Measurements from ENCODE around the gene TEX29.

The TEX29 gene

DNA sequence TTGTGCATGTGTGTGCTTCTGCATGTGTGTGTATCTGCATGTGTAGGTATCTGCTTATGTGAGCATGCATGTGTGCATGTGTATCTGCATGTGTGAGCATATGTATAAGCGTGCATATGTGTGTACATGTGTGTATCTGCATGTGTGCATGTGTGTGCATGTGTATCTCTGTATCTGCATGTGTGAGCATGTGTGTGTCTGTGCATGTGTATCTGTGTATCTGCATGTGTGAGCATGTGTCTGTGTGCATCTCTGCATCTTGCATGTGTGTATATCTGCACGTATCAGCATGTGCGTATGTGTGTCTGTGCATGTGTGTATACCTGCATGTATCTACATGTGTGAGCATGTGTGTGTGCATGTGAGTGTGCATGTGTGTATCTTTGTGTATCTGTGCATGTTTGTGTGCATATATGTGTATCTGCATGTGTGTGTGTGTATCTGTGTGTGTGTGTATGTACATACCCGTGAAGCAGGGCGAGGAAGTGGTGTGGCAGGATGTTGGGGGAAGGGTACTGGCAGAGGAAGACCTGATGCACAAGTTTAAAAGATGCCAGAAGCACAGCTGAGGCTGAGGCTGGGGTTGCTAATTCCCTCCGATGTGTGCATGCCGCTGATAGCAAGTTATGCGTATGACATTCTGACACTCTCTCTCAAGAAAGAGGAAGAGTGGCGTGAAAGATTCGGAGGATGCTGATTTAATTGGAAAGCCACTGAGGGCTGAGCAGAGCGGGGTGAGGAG, 64.2 kb downstream of the TEX29 start:
- H3K4me1 Mint-ChIP-seq: peaks cover 45% of the 10 kb centered on the region
- H3K36me3 Mint-ChIP-seq: no peaks in the 10 kb centered on the region
- peak overlapping the region; percentile 73 for H3K27ac Mint-ChIP-seq
- H3K4me3 Mint-ChIP-seq: peak overlapping the region; percentile 74
- no peaks in the 10 kb centered on the region for H3K27me3 Mint-ChIP-seq
- no peaks in the 10 kb centered on the region for H3K9me3 Mint-ChIP-seq

DNA sequence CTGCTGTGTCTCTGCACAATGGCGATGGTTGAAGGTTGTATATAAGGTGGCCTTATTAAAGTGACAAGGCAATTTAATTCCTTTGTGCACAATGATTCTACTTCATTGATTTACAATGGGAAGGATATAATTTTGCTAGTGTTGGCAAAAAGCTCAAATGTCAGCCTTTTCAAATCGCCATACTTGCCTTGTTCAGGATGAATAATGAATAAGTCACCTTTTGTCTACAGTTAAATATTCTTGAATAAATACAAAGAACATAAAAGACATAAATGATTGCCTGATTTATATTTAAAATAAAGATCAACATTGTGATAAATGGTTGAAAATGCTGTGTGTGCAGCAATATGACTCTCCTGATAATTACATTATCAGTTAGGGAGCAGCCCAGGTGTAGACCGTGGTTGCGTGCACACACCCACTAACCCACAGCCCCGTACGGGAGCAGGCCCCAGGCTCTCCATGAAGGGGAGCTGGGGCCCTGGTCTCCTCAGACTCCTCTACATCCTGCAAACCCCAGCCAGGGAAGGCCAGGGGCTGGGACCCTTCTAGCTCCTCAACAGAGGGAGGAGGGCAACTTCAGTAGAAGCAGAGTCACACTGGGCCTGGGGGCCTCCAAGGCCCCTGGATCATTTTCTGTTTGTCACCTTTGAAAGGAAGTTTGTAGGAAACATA, 64.9 kb downstream of the TEX29 start:
- H3K27ac Mint-ChIP-seq: peak overlapping the region; percentile 73
- H3K27me3 Mint-ChIP-seq: no peaks in the 10 kb centered on the region
- H3K9me3 Mint-ChIP-seq: no peaks in the 10 kb centered on the region
- peaks cover 48% of the 10 kb centered on the region for H3K4me1 Mint-ChIP-seq
- peak overlapping the region; percentile 74 for H3K4me3 Mint-ChIP-seq
- no peaks in the 10 kb centered on the region for H3K36me3 Mint-ChIP-seq

GRCh38 chr13:111387026-111387871, 66.8 kb downstream of the TEX29 start:
- H3K27me3 Mint-ChIP-seq: no peaks in the 10 kb centered on the region
- no peaks in the 10 kb centered on the region for H3K36me3 Mint-ChIP-seq
- peaks cover 45% of the 10 kb centered on the region for H3K4me1 Mint-ChIP-seq
- no peak overlapping the region for H3K27ac Mint-ChIP-seq
- no peak overlapping the region for H3K4me3 Mint-ChIP-seq
- H3K9me3 Mint-ChIP-seq: no peaks in the 10 kb centered on the region

- Mint-ChIP-seq H3K4me3 (no peak overlapping the region), H3K9me3 (no peaks in the 10 kb centered on the region), H3K27me3 (no peaks in the 10 kb centered on the region), H3K27ac (no peak overlapping the region), H3K36me3 (no peaks in the 10 kb centered on the region), H3K4me1 (peaks cover 43% of the 10 kb centered on the region)
These were observed 67.6 kb downstream of the TEX29 start for GRCh38 chr13:111387945-111388600.

DNA sequence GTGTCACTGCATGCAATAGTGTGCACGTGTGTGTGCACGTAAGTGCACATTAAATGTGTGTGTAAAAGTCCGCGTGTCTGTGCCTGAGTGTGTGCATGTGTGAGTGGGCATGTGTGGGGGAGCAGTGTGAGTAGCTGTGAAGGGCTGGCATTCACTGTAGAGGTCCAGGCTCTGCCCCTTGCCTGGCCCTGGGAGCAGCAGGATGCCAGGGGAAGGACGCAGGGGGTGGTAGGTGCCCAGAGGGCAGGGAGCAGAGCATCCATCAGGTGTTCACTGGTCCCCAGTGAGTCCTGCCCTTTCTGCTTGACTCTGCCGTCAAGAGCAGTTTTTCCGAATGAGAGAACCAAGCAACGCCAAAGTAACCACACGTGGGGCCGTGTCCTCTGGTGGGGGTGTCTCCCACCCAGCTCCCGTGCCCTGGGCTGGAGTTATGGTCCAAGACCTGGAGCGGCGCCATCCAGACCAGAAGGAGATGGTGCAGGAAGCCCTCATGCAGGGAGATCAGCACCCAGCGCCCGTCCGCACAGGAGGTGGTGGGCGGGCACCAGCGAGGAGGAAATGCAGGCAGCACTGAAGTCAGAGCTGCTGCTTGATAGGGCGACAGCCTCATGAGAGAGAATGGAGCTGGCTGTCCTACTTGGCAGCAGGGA, 68.5 kb downstream of the TEX29 start:
- Mint-ChIP-seq H3K9me3 (no peaks in the 10 kb centered on the region), H3K4me1 (peaks cover 34% of the 10 kb centered on the region), H3K4me3 (peak overlapping the region; percentile 63), H3K27ac (peak overlapping the region; percentile 7), H3K27me3 (no peaks in the 10 kb centered on the region), H3K36me3 (no peaks in the 10 kb centered on the region)

DNA sequence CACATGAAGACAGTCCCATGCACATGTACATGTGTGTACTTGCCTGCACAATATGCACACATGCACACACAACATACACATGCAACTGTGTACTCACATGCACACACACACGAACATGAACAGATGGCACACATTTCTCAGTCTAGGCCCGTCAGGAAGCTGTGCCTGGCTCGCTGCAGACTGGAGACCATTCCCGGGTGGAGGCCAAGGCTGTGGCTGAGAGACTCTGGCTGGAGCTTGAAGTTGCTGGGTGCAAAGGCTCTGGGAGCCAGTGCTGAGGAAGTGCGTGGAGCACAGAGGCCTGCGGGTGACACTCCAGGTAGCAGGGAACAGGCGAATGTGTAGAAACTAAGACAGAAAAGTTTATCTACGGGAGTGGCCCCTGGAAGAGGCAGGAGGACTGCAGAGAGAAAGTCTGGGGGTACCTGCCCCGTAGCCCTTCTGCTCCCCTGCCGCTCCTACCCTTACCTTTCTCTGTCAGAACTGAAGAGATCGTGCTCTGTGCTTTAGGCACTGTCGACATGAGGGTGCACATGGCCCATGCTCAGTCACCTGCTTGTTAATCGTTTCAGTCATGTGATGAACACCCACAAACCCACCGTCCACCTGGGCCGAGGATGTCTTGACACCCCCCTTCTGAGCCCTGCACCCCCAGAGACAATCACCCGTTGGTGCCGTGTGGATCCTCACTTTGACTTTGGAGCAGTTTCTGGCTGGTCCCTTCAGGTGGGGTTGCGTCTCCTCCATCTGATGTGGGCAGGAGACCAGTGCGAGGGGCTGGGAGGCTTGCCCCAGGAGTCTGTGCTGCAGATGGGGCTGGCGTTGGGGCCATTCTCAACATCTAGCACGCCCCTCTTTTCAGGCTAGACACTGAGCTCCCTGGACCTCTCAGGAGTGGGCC, 69.4 kb downstream of the TEX29 start:
- no peaks in the 10 kb centered on the region for H3K9me3 Mint-ChIP-seq
- H3K4me3 Mint-ChIP-seq: no peak overlapping the region
- H3K36me3 Mint-ChIP-seq: no peaks in the 10 kb centered on the region
- H3K27ac Mint-ChIP-seq: no peak overlapping the region
- peaks cover 25% of the 10 kb centered on the region for H3K4me1 Mint-ChIP-seq
- H3K27me3 Mint-ChIP-seq: no peaks in the 10 kb centered on the region

DNA sequence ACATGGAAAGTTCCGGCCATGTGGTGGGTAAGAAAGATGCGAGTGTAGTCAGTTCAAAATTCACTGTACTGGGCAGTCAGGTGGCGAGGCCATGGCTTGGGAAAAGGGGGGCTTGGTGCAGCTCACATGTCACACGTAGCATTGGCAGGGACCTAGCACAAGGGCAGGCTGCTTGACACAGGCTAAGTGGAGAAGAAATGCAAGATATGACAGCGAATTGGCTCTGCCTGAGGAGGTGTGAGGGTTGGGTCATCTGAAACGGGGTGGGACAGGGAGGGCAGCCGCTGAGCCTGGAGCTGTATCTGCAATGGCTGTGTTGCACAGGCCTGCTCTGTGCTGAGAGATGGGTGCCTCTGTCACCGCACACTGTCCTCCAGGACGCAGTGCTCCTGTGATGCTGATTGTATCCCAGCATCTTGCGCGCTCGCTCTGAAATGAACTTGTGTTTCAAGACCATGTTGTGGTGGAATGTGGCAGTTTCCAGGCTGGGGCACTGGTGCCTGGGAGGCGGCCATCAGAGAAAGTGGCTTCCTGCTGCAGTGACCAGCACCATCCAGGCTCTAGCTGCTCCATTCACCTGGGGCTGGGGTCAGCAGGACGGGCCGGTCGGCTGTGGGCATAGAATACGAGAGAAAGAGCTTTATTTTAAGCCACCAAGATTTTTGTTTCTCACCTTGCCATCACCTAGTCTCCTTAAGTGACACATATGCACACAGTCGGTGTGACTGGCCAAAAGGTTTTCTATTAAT, 70.3 kb downstream of the TEX29 start:
- Mint-ChIP-seq H3K4me3 (no peak overlapping the region), H3K36me3 (no peaks in the 10 kb centered on the region), H3K27me3 (no peaks in the 10 kb centered on the region), H3K9me3 (no peaks in the 10 kb centered on the region), H3K27ac (no peak overlapping the region), H3K4me1 (peaks cover 17% of the 10 kb centered on the region)

GRCh38 chr13:111392486-111392885, 72.0 kb downstream of the TEX29 start:
- H3K9me3 Mint-ChIP-seq: no peaks in the 10 kb centered on the region
- H3K4me3 Mint-ChIP-seq: no peak overlapping the region
- H3K27me3 Mint-ChIP-seq: no peaks in the 10 kb centered on the region
- no peaks in the 10 kb centered on the region for H3K36me3 Mint-ChIP-seq
- H3K27ac Mint-ChIP-seq: no peak overlapping the region
- peaks cover 15% of the 10 kb centered on the region for H3K4me1 Mint-ChIP-seq

GRCh38 chr13:111393221-111393790, 72.9 kb downstream of the TEX29 start:
- H3K27ac Mint-ChIP-seq: no peak overlapping the region
- no peaks in the 10 kb centered on the region for H3K36me3 Mint-ChIP-seq
- no peak overlapping the region for H3K4me3 Mint-ChIP-seq
- no peaks in the 10 kb centered on the region for H3K9me3 Mint-ChIP-seq
- no peaks in the 10 kb centered on the region for H3K27me3 Mint-ChIP-seq
- peaks cover 15% of the 10 kb centered on the region for H3K4me1 Mint-ChIP-seq
